T1000 (cell line): ENCODE measurements around the gene PIAS1.
"Not testable (repeated sequence)": the region's sequence is repeated elsewhere in the genome, so short reads cannot be mapped to it uniquely, and the experiment has no call there.

Experiments used
- DNase-seq: peaks from one replicate; lab custom pipeline; 2025; ENCODE audit warnings: mixed read lengths; lab: John Stamatoyannopoulos, UW

Gene PIAS1

DNA sequence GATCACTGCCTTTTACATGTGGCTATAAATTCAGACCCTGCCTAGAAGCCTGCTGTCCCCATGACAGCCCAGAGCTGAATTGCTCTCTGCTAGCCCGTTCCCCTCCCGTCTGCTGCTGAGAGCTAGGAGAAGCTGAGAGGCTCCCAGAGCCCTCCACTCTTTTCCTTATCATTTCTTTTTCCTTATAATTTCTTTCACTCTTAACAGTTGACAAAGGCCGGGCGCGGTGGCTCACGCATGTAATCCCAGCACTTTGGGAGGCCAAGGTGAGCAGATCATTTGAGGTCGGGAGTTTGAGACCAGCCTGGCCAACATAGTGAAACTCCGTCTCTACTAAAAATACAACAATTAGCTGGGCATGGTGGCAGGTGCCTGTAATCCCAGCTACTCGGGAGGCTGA is 180.4 kb downstream of the PIAS1 start:
- not testable (repeated sequence) for DNase-seq

DNA sequence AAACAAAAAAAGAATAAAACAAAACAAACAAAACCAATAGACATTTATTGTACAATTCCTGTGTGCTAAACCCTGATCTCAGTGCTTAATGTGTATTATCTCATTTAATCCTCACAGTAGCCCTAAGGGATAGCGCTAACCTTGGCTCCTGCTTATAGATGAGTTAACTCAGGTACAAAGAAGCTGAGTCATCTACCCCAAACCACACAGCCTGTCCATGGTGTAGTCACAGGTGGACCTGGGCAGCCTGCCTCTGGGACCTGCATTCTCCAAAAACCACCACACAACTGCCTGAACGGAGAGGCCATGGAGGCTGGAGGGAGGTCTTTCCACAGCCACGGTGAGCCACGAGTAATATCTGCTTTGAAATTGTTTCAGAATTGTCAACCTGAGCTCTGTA is 180.9 kb downstream of the PIAS1 start:
- DNase-seq = no peak

DNA sequence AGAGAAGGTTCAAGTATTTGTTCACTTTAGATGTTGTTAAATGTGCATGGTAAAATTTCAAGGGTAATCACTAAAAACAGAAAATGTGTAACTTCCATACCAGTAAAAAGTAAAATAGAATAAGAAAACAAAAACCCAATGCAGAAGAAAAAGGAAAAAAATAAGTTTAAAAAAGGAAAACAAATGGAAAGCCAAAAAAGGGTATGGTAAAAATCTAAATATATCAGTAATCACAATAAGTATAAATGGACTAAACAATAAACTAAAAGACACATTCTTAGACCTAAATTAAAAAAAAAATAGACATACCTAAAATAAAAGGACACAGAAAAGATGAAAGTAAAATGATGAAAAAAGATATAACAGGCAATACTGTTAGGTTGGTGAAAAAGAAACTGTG is 184.9 kb downstream of the PIAS1 start:
- no peak for DNase-seq

DNA sequence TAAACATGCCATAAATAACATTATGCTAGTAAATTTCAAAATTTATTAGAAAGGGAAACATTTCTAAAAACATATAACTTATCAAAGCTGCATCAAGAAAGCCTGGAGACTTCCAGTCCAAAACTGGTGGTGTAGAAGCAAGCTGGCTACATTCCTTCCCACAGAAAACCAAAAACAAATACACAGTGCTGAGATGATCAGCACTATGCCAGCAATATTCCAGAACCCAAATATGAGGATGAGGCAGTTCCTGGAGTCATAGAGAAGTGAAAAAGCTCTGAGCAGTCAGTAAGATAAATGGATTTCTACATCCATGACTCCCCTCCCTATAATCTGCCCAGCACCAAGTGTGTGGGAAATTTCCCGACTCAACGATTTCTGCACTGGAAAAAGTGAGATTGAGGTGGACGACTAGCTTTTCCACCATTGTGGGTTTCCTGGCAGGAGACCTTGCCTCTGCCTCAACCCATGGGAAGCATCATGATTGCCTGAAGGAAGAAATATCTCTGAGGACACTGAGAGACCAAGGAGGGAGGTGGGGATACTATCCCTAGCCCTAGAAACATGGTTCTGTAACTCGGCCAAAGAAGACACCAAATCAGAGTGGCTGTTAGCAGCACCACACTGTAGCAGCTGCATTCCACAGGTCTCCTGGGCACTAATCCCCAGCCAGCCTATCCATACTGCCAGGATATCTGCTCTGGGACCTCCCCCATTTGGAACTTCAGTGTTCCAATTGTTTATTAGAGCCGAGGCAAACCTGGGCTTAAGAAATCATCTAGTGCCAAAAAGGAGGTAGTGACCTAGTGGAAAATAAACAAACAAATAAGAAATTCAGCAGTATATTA is 187.2 kb downstream of the PIAS1 start:
- DNase-seq = no peak
